HepG2 (cell line): ENCODE data around the gene HSD11B2. TPM values are rescaled to one million over a fixed set of nuclear protein-coding genes. Genes with fewer than 3 reads are reported as not detected.

Experiments used
- BCL6 ChIP-seq: IDR thresholded peaks from 2 replicates; pipeline ENCODE4 v1.6.1; 2016; ENCODE audit warnings: missing genetic modification reagents, missing compliant biosample characterization
- ETV5 ChIP-seq: IDR thresholded peaks from 2 replicates; pipeline ENCODE4 v1.6.1; 2018; ENCODE audit warnings: missing biosample characterization, missing genetic modification reagents, inconsistent platforms, borderline replicate concordance
- IKZF5 ChIP-seq: IDR thresholded peaks from 2 replicates; pipeline ENCODE4 v1.6.1; 2018; ENCODE audit warnings: missing genetic modification reagents, mild to moderate bottlenecking, missing compliant biosample characterization
- IRX3 ChIP-seq: sonication (generic); formaldehyde crosslinking; IDR thresholded peaks from 2 replicates; pipeline ENCODE4 v1.8.1; 2023; ENCODE audit warnings: mild to moderate bottlenecking, low read depth, missing genetic modification reagents, borderline replicate concordance
- KDM6A ChIP-seq: IDR thresholded peaks from 2 replicates; pipeline ENCODE4 v1.6.1; 2016; ENCODE audit warnings: low read depth
- MYPOP ChIP-seq: sonication (generic); formaldehyde crosslinking; IDR thresholded peaks from 2 replicates; pipeline ENCODE4 v1.8.1; 2023; ENCODE audit warnings: mild to moderate bottlenecking, moderate library complexity, missing genetic modification reagents
- POGK ChIP-seq: sonication (generic); formaldehyde crosslinking; conservative IDR thresholded peaks from 2 replicates; pipeline ENCODE4 v1.8.0; 2022; ENCODE audit warnings: mild to moderate bottlenecking, moderate library complexity, missing genetic modification reagents
- RFX3 ChIP-seq: IDR thresholded peaks from 2 replicates; pipeline ENCODE4 v1.6.1; 2016; ENCODE audit warnings: missing biosample characterization, missing genetic modification reagents
- RXRB ChIP-seq: IDR thresholded peaks from 2 replicates; pipeline ENCODE4 v1.6.1; 2016; ENCODE audit warnings: borderline replicate concordance, missing genetic modification reagents, missing compliant biosample characterization
- SMAD3 ChIP-seq: sonication (generic); formaldehyde crosslinking; IDR thresholded peaks from 2 replicates; pipeline ENCODE4 v1.4.0; 2020; ENCODE audit warnings: missing genetic modification reagents
- SOX13 ChIP-seq, 3 experiments: fragments of 450-650 bp in 1 of 3; sonication (generic) in 1 of 3; formaldehyde crosslinking in 1 of 3; IDR thresholded peaks in 2 of 3; conservative IDR thresholded peaks in 1 of 3; 2 replicates each; pipeline versions ENCODE4 v1.5.0 to v1.6.1; 2016 to 2020; ENCODE audit warnings: antibody characterized with exemption in 1 of 3, mild to moderate bottlenecking in 1 of 3, missing compliant biosample characterization in 1 of 3, missing genetic modification reagents in 1 of 3, moderate library complexity in 1 of 3
- TBX2 ChIP-seq: sonication (generic); formaldehyde crosslinking; IDR thresholded peaks from 2 replicates; pipeline ENCODE4 v1.5.0; 2020; ENCODE audit warnings: missing genetic modification reagents, mild to moderate bottlenecking, borderline replicate concordance
- THAP11 ChIP-seq: IDR thresholded peaks from 2 replicates; pipeline ENCODE4 v1.6.1; 2016; ENCODE audit warnings: missing biosample characterization, missing genetic modification reagents
- THRA ChIP-seq: sonication (generic); formaldehyde crosslinking; IDR thresholded peaks from 2 replicates; pipeline ENCODE4 v1.4.0; 2020; ENCODE audit warnings: missing genetic modification reagents, borderline replicate concordance
- ZNF263 ChIP-seq: sonication (generic); formaldehyde crosslinking; IDR thresholded peaks from 2 replicates; pipeline ENCODE4 v1.4.0; 2020; ENCODE audit warnings: missing genetic modification reagents
- ZNF510 ChIP-seq: sonication (generic); formaldehyde crosslinking; IDR thresholded peaks from 2 replicates; pipeline ENCODE4 v1.4.0; 2020; ENCODE audit warnings: low read depth, mild to moderate bottlenecking, missing genetic modification reagents
- ZNF577 ChIP-seq: sonication (generic); formaldehyde crosslinking; IDR thresholded peaks from 2 replicates; pipeline ENCODE4 v1.4.0; 2020; ENCODE audit warnings: mild to moderate bottlenecking, low read depth, missing genetic modification reagents, borderline replicate concordance
- ZNF687 ChIP-seq: sonication (generic); formaldehyde crosslinking; IDR thresholded peaks from 2 replicates; pipeline ENCODE4 v1.5.1; 2020; ENCODE audit warnings: mild to moderate bottlenecking, missing genetic modification reagents, moderate library complexity
- polyA plus RNA-seq, 8 experiments: library from polyadenylated mRNA; depleted of rRNA in 3 of 8; stranded (reverse) in 7 of 8; unstranded in 1 of 8; fragments of >200 nt; fragmentation: Illumina TruSeq in 4 of 8; extraction: Trizol in 4 of 8; gene quantifications; 2 replicates each; pipeline versions ENCODE4 v1.2.1 to v1.2.3, GENCODE V29; 2011 to 2016; ENCODE audit warnings: low read depth in 4 of 8, missing spikeins in 1 of 8, mixed read lengths in 1 of 8; ENCODE audit not compliant: insufficient read depth in 1 of 8
- total RNA-seq, 5 experiments: library from RNA; depleted of rRNA; stranded (reverse); fragments of >200 nt; fragmentation: Illumina TruSeq; extraction: Trizol; gene quantifications; 2 replicates each; pipeline ENCODE4 v1.2.3, GENCODE V29; 2016; ENCODE audit warnings: low read depth in 1 of 5

Gene HSD11B2
- total and polyA plus RNA-seq, 2 of the 13 experiments (the other 11 are each of a cell fraction or from before 2014, with no cell fraction given): 8.9 to 13.6 TPM

- TF ChIP-seq SOX13 (IDR thresholded peaks at IDR 0.05): no peak
- peak in 1 of 2 experiments; percentile 31; a peak in 1 of 4 replicates for TF ChIP-seq SOX13 (CRISPR knock-in tag; conservative IDR thresholded peaks at IDR 0.05 in 1 of 2, IDR thresholded peaks at IDR 0.05 in 1 of 2)
- peak; percentile 67; the same call in 1 of the 2 replicates for TF ChIP-seq RFX3
- 0 out of 2 replicates have a peak, but pooled peaks have one; percentile 20 for TF ChIP-seq THAP11 (CRISPR knock-in tag)
- 0 out of 2 replicates have a peak, but pooled peaks have one; percentile 51 for TF ChIP-seq IKZF5 (CRISPR knock-in tag)
- no peak for TF ChIP-seq KDM6A (CRISPR knock-in tag)
- TF ChIP-seq ZNF687 (CRISPR knock-in tag): 0 out of 2 replicates have a peak, but pooled peaks have one; percentile 39
- TF ChIP-seq RXRB (CRISPR knock-in tag): peak; percentile 25; the same call in 1 of the 2 replicates
- no peak for TF ChIP-seq ZNF577
- TF ChIP-seq TBX2: peak; percentile 56
- 0 out of 2 replicates have a peak, but pooled peaks have one; percentile 56 for TF ChIP-seq IRX3 (CRISPR knock-in tag)
- TF ChIP-seq BCL6 (CRISPR knock-in tag): 0 out of 2 replicates have a peak, but pooled peaks have one; percentile 6
- TF ChIP-seq SMAD3 (CRISPR knock-in tag): no peak
- no peak for TF ChIP-seq ETV5 (CRISPR knock-in tag)
- TF ChIP-seq MYPOP (CRISPR knock-in tag): no peak
- TF ChIP-seq THRA: no peak
- TF ChIP-seq POGK (CRISPR knock-in tag): no peak
- no peak for TF ChIP-seq ZNF510 (CRISPR knock-in tag)
- no peak for TF ChIP-seq ZNF263 (CRISPR knock-in tag)
These were observed 37.7 kb upstream of the HSD11B2 start, which contains the start of gene TPPP3 (continued) for GRCh38 chr16:67393111-67393787.
